Esophagus muscularis mucosa (tissue), 4 donors: ENCODE results near the gene PI4K2B. TPM values are rescaled to one million over a fixed set of nuclear protein-coding genes. Genes with fewer than 3 reads are reported as not detected.
"Not testable (repeated sequence)": the region's sequence is repeated elsewhere in the genome, so short reads cannot be mapped to it uniquely, and the experiment has no call there.

Experiments
- DNase-seq: peaks from one replicate; pipeline ENCODE4 v3.0.0-alpha.2; 2017; ENCODE audit errors: extremely low spot score
- H3K27ac ChIP-seq, 4 donors: fragments of 200-600 bp; sonication (generic); replicated peaks in 1 of 4; 1 replicate in 3 of 4; 2 replicates in 1 of 4; pipeline ENCODE4 v1.5.1; 2016 to 2019; ENCODE audit warnings: mild to moderate bottlenecking in 1 of 4
- H3K27me3 ChIP-seq, 4 donors: fragments of 200-600 bp; sonication (generic); one replicate each; pipeline versions ENCODE4 v1.5.1 to v1.6.0; 2016 to 2019
- H3K36me3 ChIP-seq, 4 donors: fragments of 200-600 bp; sonication (generic); one replicate each; pipeline ENCODE4 v1.5.1; 2016 to 2019
- H3K4me1 ChIP-seq, 4 donors: fragments of 200-600 bp; sonication (generic); one replicate each; pipeline ENCODE4 v1.5.1; 2016 to 2019
- H3K4me3 ChIP-seq, 4 donors: fragments of 200-600 bp; sonication (generic); 1 replicate in 2 of 4; 2 replicates in 2 of 4; pipeline ENCODE4 v1.5.1; 2016 to 2019; ENCODE audit warnings: mild to moderate bottlenecking in 4 of 4, moderate library complexity in 1 of 4
- H3K9me3 ChIP-seq, 4 donors: fragments of 200-600 bp; sonication (generic); 1 replicate in 3 of 4; 2 replicates in 1 of 4; pipeline ENCODE4 v1.5.1; 2016 to 2019
- CTCF ChIP-seq, 3 experiments: fragments of 200-600 bp in 2 of 3; fragments of 450-650 bp in 1 of 3; sonication (generic) in 2 of 3; IDR thresholded peaks; one replicate each; pipeline ENCODE4 v1.5.1; 2017 to 2019; ENCODE audit warnings: antibody characterized with exemption in 3 of 3, mild to moderate bottlenecking in 2 of 3, moderate library complexity in 1 of 3
- EP300 ChIP-seq: sonication (generic); formaldehyde crosslinking; IDR thresholded peaks from one replicate; pipeline ENCODE4 v1.6.1; 2017; ENCODE audit warnings: antibody characterized with exemption
- POLR2A ChIP-seq: fragments of 450-650 bp; IDR thresholded peaks from one replicate; pipeline ENCODE4 v1.6.1; 2017; ENCODE audit warnings: antibody characterized with exemption, moderate library complexity, mild to moderate bottlenecking, low read depth
- POLR2AphosphoS5 ChIP-seq, 2 donors: sonication (generic); formaldehyde crosslinking; IDR thresholded peaks; one replicate each; pipeline ENCODE4 v1.6.1; 2017; ENCODE audit warnings: antibody characterized with exemption in 2 of 2
- WGBS: methylation state at CpG from one replicate; pipeline ENCODE4 v1.1.5; 2018; 5-methylcytosine and 5-hydroxymethylcytosine counted together
- intact Hi-C: fragments of 100-400 bp; cut with DNase I; formaldehyde crosslinking; loops from one replicate; pipeline ENCODE4 v1.15.1; 2023
- total RNA-seq, 4 donors: library from RNA; depleted of rRNA; stranded (reverse); fragments of >200 nt; gene quantifications; one replicate each; pipeline versions ENCODE4 v1.1.0 to v1.2.1, GENCODE V29; 2016

PI4K2B gene
- total RNA-seq, 4 donors from 2014 or later, result 9.0 to 16.2 (median 12.9) TPM

DNA sequence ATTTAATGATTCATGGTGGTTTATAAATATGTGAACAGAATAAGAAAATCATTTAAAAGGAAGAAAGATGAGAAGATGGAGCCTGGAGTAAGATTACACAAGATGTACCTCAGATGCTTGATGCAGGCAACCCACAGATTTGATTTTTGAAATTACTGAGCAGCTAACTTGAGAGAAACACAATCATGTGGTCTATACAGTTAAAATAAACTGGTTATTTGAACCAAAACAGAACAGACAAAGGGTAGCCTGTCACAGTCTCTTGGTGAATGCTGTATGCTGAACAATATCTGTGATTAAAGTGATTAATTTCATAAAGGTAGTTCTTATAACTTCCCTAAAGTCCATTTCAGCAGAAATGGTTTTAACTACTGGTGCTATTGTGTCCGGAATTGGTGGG, 4.2 kb downstream of the PI4K2B start:
- no peak overlapping the region for H3K27ac ChIP-seq
- intact Hi-C loops, result no loop called here
- 100% methylated on average over 1 of the region's 1 CpG for WGBS
- peaks cover 8 to 17% (median 14%) of the 10 kb centered on the region in 4 donors for H3K4me1 ChIP-seq
- H3K36me3 ChIP-seq, result no peaks in the 10 kb centered on the region
- no peaks in the 10 kb centered on the region for H3K27me3 ChIP-seq
- no peak overlapping the region for H3K4me3 ChIP-seq
- TF ChIP-seq EP300 (no peak), POLR2AphosphoS5 (IDR thresholded peaks at IDR 0.05) (no peak), POLR2A (no peak), CTCF (IDR thresholded peaks at IDR 0.05) (no peak)
- peaks cover 0 to 4% (median under 1%) of the 10 kb centered on the region in 4 donors for H3K9me3 ChIP-seq
- DNase-seq, result no peak

GRCh38 chr4:25239528-25239927, 5.7 kb downstream of the PI4K2B start:
- H3K4me3 ChIP-seq, intact Hi-C loops, DNase-seq, H3K27ac ChIP-seq, H3K36me3 ChIP-seq, H3K9me3 ChIP-seq, H3K27me3 ChIP-seq: not testable (repeated sequence)
- peaks cover 8 to 17% (median 14%) of the 10 kb centered on the region in 4 donors for H3K4me1 ChIP-seq
- WGBS, result no CpG with 5 or more reads among the region's 15 CpGs

- DNase-seq, H3K9me3 ChIP-seq, H3K27ac ChIP-seq, H3K4me1 ChIP-seq, H3K36me3 ChIP-seq, H3K27me3 ChIP-seq, intact Hi-C loops, H3K4me3 ChIP-seq: not testable (repeated sequence)
- 96% methylated on average over 1 of the region's 1 CpG for WGBS
Measured at GRCh38 chr4:25240754-25241210, 6.9 kb downstream of the PI4K2B start.

DNA sequence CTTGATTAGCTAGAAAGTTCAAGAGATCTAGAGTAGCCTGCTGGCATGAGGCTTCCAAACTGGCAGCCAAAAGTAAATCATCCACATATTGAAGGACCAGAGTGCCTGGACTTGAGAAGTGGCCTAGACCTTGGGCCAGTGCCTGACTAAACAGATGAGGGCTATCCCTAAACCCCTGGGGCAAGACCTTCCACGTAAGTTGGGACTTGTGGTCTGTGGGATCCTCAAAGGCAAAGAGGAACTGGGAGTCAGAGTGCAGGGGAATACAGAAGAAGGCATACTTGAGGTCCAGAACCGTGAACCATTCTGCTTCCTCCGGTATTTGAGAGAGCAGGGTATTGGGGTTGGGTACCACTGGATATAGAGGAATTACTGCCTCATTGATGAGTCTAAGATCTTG, 8.4 kb downstream of the PI4K2B start:
- H3K4me1 ChIP-seq, H3K27me3 ChIP-seq, DNase-seq, H3K9me3 ChIP-seq, H3K4me3 ChIP-seq, H3K36me3 ChIP-seq, H3K27ac ChIP-seq, intact Hi-C loops: not testable (repeated sequence)
- 90% methylated on average over 3 of the region's 3 CpGs for WGBS

GRCh38 chr4:25245181-25245580, 11.3 kb downstream of the PI4K2B start:
- TF ChIP-seq POLR2AphosphoS5 (IDR thresholded peaks at IDR 0.05) (no peak), EP300 (no peak)
- H3K9me3 ChIP-seq, result no peaks in the 10 kb centered on the region
- WGBS, result 93% methylated on average over 10 of the region's 10 CpGs

DNA sequence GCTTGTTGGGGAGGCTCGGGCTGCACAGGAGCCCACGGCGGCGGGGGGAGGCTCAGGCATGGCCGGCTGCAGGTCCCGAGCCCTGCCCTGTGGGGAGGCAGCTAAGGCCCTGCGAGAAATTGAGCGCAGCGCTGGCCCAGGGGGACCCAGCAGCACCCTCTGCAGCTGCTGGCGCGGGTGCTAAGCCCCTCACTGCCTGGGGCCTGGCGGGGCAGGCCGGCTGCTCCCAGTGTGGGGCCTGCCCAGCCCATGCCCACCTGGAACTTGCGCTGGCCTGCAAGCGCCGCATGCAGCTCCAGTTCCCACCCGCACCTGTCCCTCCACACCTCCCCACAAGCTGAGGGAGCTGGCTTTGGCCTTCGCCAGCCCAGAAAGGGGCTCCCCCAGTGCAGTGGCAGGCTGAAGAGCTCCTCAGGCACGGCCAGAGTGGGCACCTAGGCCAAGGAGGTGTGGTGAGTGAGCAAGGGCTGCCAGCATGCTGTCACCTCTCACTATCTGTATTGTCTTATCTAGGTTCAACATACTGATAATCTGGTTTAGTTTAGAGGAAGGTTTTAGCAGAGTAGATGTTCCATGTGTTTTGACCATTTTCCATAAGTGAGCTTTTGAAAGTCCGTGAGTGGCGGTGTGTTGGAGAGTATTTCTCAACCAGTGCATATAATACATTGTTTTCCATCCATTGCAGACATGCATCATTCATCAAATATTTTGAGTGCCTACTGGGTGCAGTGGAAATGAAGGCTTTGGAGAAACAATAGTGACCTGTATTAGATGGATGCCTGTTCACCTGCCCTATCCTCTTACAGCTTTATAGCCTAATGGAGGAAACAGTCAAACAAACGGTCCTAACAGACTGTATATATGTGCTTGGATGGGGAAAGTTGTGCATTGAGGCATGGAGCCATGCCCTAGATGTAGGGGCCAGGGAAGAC, 13.1 kb downstream of the PI4K2B start:
- Histone ChIP-seq H3K36me3 (no peaks in the 10 kb centered on the region), H3K4me3 (no peak overlapping the region), H3K4me1 (no peaks in the 10 kb centered on the region), H3K27me3 (no peaks in the 10 kb centered on the region), H3K9me3 (no peaks in the 10 kb centered on the region), H3K27ac (no peak overlapping the region)
- TF ChIP-seq POLR2A, result no peak
- TF ChIP-seq EP300, result no peak
- no peak for TF ChIP-seq POLR2AphosphoS5 (IDR thresholded peaks at IDR 0.05)
- TF ChIP-seq CTCF (IDR thresholded peaks at IDR 0.05), result no peak
- intact Hi-C loops, result no loop called here
- WGBS, result 93% methylated on average over 16 of the region's 22 CpGs
- DNase-seq, result no peak

More at GRCh38 chr4:25245181-25245580, 11.3 kb downstream of the PI4K2B start:
- H3K27me3 ChIP-seq, result no peaks in the 10 kb centered on the region
- H3K4me3 ChIP-seq, result no peak overlapping the region
- H3K4me1 ChIP-seq, result no peaks in the 10 kb centered on the region
- H3K27ac ChIP-seq, result no peak overlapping the region
- intact Hi-C loops, result no loop called here
- no peak for DNase-seq
- H3K36me3 ChIP-seq, result no peaks in the 10 kb centered on the region

DNA sequence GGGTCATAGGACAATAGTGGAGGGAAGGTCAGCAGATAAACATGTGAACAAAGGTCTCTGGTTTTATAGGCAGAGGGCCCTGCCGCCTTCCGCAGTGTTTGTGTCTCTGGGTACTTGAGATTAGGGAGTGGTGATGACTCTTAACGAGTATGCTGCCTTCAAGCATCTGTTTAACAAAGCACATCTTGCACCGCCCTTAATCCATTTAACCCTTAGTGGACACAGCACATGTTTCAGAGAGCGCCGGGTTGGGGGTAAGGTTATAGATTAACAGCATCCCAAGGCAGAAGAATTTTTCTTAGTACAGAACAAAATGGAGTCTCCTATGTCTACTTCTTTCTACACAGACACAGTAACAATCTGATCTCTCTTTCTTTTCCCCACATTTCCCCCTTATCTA, 15.0 kb downstream of the PI4K2B start:
- H3K9me3 ChIP-seq, H3K36me3 ChIP-seq, H3K4me1 ChIP-seq, H3K27me3 ChIP-seq, intact Hi-C loops, H3K4me3 ChIP-seq, DNase-seq, H3K27ac ChIP-seq: not testable (repeated sequence)
- 95% methylated on average over 6 of the region's 6 CpGs for WGBS

- WGBS, result no CpG with 5 or more reads among the region's 25 CpGs
- H3K36me3 ChIP-seq, result not testable (repeated sequence)
Measured at GRCh38 chr4:25249494-25249893, 15.7 kb downstream of the PI4K2B start.

More at GRCh38 chr4:25249494-25249893, 15.7 kb downstream of the PI4K2B start:
- DNase-seq, H3K27me3 ChIP-seq, H3K4me3 ChIP-seq, H3K4me1 ChIP-seq, H3K27ac ChIP-seq, H3K9me3 ChIP-seq, intact Hi-C loops: not testable (repeated sequence)
